HG02840 (cell line): Measurements from ENCODE around the gene NHS.

ENCODE experiments used
- ATAC-seq: cut with Tn5 transposase; IDR thresholded peaks from one replicate; pipeline ENCODE4 v1.9.1; 2021; ENCODE audit warnings: mild to moderate bottlenecking, moderate library complexity, moderate number of reproducible peaks; ENCODE audit not compliant: unreplicated experiment, low FRiP score

The NHS gene

DNA sequence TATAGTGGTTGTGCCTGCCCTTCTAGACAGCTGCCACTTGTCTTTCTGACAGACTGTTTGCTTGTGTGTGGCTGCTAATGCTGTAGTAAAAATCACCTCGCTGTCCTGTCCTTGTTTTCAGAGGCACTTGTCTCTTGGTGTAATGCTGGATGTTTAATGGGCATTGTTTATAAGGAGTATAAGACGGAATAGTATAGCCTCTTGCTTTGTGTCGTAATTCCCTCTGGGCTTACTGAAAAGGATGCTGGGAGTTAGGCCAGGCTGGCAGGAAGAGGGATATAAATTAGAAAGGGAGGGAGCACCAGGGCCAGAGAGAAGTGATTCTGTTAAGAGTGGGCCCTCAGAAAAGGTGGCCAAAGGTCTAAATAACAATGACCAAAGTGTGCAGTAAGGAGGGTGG is 29.0 kb downstream of the NHS start:
- no peak for ATAC-seq

DNA sequence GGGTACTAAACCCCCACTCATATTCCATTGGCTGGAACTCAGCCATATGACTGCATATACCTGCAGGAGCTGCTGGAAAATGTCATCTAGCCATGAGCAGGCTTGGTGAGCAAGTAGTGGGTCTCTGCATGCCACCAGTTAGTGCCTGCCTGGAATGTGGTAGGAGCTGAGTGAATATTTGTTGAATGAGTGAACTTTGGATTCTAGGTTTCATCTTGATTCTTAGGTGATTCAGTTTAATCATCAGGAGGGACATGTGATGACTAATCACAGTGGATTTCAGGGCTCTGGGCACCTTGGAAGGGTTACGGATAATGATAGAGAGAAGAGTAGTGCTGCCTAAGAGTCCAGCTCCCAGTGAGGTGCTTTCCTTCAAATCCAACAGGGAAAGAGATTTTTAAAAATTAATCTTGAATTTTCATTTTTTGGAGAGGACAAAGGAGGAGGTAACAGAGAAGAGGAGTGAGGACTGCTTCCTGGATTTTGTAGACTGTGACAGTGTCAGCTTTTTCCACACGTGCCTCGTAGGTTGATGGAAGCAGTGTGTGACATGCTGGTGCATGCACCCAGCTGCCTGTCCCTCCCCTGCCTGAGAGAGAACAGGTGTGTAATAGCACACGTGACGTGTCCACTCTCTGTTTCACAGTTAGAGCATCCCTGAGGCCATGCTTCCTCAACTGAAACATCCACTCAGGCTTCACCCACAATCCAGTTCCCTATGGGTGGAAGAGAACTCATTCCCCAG is 30.4 kb downstream of the NHS start:
- no peak for ATAC-seq

DNA sequence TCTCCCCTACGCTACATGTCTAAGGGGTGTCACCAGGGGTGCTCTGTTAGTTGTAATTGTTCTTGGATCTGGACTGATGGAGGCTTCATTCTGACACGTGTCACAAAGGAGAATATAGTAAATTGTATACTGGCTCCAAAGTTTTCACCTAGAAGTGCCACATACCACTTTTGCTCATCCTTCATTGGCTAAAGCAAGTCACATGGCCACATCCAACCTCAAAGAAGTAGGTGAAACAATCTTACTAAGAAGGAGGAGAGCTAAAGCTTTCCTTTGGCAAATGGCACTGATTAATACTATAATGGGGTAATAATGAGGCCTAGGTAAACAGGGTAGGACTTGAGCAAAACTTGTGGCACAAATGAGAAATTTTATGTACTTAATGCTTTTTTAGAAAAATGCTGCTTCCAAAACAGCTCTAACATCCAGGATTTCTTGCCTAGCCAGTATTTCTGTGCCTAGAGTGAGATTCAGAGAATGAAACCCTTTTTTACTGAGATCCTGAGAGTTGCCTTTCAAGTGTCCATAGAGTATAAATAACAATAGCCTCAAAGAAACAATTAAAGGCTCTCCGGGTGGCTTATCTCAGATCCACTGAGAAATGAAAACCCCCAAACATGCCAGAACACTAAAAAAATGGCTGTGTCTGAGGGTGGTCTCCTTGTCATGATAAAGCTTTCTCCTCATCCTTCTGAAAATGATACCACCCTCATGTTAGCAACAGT is 34.7 kb downstream of the NHS start:
- ATAC-seq, result no peak

DNA sequence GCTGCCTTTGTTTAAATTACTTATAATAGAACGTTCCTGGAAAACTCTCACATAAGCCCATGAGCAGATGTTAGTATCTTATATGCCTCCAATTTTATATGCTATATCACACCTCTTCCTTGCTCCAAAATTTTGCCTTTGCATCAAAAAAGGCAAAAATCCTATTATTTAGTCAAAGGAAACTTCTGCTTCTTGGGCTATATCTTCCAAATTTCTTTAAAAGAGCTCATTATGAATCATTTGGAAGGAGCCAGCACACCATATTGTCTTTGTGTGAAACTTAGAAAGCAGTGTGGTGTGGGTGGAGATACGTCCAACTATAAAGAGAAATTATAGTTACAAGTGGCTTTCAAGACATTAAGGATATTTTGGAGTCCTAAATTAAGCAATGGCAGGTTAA is 35.7 kb downstream of the NHS start:
- no peak for ATAC-seq

DNA sequence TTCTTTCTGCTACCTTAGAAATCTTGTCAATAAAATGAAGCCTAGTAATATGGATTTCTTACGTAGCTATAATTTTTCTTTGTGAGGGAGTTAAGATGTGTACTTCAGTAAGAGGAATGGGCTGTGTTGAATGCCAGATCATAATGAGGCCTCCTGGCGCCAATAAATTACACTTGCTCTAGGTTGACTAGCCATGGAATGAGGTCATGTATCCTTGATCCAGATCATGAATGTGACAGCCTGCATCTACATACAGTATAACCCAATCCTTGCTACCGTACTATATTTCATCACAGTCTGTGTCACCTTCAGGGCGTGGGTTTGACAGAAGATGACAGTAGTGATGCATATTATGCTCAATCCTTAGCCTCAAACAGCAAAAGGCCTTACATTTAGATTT is 36.2 kb downstream of the NHS start:
- no peak for ATAC-seq

DNA sequence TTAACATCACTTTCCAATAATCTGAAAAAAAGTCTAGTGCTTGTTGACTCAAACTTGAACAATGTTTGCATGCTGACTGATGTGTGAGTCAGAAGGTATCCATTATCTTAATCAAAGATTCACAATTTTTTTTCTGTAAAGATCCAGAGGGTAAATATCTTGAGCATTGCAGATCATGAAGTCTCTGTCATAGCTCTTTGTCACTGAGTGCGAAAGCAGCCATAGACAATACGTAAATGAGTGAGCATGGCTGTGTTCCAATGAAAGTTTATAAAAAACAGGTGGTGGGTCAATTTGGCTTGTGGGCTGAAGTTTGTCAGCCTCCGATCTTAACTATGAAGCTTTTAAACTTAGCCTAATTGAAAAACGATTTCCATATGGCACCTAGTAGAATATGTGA is 37.7 kb downstream of the NHS start:
- ATAC-seq, result no peak

DNA sequence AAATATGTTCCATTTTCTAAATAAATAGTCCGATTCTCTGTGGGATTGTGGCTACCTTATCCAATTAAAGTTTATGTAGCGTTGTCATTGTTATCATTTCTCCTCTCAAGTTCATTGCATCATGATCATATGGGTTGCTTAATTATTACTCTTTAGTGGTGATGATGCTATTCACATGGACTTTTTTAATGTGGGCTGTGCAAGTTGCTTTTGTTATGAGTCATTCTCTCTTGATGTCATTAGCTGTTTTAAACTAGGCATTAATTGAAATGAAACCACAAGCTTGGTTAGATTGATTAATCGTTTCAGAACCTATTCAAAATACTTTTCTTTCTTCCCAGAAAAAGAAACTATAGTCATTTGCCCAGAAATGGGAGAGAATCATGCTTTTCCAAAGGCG is 38.2 kb downstream of the NHS start:
- ATAC-seq, result no peak

DNA sequence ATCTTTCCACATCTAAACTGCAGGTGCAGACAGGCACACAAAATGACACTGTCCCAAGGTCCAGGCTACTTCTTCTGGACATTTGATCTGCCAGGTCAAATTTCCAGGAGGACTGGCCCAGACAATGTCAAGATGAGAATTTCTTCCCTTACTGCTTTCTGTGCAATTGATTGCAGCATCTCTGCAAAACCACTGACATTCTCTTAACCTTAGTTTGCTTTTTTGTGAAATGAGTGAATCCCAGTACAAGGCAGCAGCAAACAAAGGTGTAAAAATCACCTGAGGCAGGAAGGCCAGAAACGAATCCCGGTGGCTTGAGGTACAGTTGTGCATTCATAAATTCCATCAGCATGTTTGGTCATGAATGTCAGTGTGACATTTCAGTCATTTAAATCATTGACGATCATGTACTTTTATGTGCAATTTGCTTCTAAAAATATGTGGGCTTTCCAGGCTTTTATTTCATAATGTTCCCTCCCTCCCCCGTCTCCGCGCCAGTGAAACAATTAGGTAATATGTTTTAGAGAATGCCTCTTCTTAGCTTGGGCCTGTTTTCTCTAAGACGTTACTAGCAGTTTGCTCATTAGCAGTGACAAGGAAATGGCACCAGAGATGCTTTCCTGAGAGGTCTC is 39.1 kb downstream of the NHS start:
- no peak for ATAC-seq

DNA sequence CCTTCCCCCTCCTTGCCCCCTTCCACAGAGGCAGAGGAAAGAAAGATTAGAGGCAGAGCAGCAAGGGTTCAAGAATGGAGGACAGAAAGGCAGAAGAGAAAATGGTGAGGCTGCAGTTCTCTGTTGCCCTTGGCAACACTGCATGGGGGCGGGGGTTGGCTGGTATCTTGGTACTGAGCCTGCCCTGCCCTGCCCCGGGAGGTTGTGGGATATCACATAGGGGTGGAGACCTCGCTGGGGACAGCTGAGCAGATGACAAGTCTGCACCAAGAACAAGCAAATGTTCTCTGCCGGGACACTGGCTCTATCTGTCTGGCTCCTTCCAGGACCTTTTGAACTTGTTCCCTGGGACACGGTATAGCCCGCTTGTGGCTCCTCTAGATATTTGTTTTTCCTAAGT is 39.8 kb downstream of the NHS start:
- no peak for ATAC-seq

DNA sequence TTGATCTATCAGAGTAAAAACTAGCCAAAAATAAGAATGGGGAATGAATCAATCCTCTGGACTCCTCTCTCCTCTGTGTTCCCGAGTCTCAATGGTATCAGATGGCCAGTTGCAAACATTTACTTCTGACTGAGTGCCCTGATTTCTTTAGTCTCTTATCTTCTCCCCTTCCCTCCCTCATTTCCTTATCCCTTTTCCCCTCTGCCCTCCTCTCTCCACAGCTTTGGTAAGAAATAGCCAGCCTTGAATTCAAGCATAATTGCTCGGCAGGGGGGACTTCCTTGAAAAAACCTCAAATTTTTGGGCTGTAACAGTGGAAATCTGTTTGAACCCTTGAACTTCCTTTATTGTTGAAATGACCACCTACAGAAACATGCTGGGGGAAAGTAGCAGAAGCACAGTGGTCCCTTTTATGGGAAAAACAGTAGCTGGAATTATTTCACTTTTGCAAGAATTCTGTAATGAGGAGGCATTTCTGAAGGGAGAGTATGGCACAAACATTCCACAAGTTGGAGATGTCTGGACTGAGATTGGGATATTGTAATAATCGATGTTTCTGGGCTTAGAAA is 40.3 kb downstream of the NHS start:
- no peak for ATAC-seq

DNA sequence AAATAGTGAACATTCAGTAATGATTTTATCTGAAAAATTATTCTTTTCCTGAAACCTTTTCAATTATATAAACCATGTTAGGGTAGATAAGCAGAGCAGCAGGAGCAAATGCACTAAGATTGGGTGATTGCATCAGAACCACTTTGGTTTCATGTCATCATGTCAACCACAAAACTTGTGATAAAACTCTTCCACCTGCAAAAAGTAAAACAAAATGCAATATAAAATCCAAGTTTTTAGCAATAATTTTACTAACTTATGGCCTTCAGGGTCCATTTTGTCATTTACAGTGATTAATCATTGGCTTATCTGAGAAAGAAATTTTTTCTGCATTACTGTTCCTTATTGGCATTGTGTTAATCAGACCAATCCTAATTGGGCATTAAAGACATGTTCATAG is 42.4 kb downstream of the NHS start:
- ATAC-seq, result no peak

DNA sequence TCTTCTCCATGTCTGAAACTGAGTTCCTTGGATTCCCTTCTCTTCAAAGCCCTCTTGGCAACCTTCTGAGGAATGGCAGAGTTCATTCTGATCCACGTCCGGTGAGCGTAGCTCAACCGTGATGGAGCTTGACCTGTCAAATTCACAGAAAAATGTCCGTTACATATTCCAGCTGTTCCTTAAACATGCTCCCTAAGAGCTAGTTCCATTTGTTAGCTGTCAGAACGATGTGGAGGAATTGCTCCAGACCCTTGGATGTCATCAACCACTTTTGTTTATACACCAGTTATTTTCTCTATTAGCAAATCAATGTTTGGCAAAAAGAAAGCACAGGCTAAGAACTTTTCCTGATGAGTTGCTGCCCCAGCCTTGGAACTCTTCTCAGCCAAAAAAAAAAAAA is 50.1 kb downstream of the NHS start:
- ATAC-seq, result no peak

DNA sequence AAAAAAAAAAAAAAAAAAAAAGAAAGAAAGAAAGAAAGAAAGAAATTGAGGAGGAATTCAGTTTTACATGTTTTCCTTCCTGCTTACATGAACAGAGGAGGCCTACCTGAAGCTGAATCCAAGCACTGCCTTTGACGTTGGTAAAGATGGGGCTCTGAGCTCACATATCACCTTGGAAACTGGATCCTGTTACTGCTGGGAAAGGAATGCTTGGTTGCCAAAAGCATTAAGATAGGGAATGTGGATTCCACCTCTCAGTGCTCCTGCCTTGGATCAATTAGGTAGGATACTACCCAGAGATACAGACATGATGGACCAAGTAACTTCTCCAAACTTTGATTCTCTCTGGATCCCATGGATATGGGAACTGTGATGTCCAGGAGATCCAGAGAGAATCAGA is 50.6 kb downstream of the NHS start:
- ATAC-seq, result no peak

DNA sequence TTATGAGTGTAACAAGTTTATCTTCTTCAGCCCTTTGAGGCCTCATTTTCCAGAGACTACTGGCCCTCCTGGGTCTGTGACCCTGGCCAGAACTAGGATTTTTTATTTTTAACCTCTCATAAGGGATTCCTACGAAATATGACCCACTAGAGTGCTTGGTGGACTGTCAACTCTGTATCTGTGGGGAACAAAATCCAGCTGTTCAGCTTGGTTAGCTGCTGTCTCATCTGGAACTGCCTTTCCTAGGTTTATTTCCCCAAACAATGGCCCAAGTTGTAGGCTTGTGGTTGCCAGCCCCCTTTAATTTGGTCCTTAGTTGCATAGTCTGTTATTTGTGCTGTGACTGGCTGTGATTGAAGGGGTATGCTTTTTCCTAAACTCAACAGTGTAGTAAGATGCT is 56.2 kb downstream of the NHS start:
- no peak for ATAC-seq

DNA sequence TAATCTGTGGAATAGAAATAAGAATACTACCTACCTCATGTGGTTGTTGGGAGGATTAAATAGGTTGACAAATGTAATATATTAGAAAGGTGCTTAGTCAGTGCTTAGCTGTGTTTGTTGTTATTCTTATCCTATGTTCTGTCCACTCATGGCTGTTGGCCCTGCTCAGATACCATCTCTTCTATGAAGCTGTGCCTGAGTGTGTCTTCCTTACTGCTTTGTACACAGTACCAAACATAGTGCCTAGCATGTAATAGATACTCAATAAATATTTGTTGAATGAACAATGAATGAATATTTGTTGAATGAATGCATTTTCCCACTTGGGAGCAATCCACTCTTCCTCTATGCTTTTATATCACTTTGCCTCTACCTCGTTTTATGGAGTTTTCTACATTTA is 57.2 kb downstream of the NHS start:
- no peak for ATAC-seq

DNA sequence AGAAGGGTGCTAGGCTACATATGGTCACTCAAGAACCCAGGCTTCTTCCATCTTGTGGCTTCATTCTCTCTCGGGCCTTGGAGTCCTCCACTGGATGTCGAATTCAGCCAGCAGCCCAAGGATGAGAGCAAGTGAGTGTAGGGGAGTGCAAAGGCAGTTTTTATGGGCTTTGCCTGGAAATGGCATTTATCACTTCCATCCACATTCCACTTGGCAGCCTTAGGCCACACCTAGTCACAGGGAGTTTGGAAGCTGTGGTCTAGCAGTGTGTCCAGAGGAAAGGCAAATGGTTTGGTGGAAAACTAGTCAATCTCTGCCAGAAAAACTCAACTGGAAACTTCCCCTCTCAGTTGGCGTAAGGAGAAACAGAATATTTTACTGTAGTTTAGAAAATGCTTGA is 59.0 kb downstream of the NHS start:
- ATAC-seq, result no peak

DNA sequence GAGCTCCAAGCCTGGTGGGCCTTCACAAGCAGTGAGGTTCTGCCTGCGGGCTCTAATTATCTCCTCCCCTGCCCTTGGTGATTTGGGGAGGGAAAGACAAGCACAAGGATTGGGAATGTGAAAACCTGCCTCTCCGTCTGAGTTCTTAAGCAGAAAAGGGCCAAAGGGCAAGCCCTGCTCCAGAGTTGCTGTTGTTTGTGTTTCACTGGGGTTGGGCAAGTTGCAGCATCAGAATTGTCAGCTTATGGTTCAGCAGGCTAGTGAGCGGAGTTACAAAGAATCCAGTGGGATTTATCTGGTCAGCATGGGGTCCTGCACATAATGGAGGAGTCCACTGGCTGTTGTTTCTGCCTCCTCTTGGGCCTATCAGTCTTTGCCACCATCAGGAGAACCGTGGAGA is 60.5 kb downstream of the NHS start:
- ATAC-seq, result no peak

DNA sequence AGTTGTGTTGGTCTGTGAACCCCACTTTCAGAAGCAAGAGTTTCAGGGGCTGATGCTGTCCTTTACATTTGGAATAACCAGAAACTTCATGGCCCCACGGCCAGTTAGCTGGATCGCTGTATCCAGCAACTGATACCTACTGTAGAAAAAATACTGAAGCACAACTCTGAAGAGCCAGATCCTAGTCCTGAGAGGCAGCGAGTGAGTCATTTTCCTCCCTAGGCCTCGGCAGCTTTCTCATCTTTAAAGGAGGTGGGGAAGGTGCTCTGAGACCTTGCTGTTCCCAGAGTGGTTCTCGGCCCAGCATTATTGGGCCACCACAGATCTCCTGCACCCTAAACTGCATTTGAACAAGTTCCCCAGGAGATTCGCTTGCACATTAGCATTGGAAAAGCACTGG is 63.2 kb downstream of the NHS start:
- ATAC-seq, result no peak

DNA sequence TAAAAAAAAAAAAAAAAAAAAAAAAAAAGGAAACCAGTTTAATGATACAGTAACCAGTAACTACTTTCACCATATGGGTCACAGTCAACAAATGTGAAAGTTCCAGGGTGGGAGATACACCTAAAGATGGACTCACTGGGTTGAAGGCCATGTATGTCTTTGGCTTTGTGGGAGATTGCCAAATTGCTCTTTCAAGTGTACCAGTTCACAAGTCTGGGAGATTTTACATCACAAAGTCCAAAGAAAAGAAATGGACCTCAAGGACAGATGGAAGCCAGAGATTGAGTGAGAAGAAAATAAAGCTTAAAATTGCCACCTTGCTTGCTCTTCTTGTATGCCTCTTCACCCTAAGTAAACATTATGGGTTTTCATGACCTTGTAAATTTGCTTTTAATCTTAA is 65.3 kb downstream of the NHS start:
- ATAC-seq, result no peak

DNA sequence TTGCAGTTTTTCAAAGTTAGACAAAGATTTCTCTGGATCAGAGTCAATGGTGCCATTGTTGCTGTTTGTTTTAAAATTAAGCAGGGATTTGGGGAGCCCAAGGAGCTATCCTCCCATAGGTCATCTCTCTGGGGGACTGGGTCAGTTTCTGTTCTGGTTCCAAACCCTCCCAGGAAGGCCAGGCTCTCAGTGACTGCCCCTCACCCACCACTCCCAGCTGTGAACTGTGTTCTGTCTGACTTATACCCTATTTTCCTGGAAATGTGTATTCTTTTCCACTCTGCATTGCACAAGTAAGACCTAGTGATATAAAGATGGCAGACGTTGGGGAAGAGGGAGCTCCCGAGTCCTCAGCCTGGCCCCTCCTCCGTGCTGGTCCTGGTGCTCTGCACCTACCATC is 65.8 kb downstream of the NHS start:
- ATAC-seq, result no peak

DNA sequence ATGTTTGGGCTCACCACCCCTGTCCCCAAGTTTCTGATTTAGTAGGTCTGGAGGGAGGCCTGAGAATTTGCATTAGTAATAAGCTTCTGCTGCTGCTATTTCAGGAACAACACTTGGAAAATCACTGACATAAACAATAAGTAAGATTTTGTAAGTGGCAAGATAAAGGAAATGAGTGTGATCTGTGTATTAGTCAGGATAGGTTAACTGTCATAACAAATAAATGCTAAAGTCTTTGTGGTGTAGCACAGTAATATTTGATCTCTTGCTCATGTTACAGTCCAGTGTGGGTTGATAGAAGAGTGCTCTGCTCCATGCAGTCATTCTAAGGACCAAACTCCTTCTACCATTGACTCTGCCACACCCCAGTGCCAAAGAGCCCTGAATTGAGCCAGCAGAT is 67.0 kb downstream of the NHS start:
- ATAC-seq, result no peak

DNA sequence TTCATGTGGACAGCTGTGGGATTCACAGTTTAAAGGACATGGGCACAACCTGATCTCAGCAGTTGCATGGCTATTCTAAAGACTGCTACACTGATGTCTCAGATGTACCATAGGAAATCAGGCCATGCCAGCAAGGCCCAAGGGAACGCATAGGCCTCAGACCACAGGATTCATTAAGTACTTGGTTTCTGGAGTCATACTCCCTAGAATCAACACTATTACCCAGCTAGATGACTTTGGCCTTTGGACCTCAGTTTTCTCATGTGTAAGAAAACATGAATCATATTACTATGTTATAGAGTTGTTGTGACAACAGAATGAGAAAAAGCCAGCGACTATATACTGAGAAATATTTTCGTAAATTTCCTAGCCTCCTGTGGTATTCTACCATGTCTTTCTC is 67.9 kb downstream of the NHS start:
- ATAC-seq, result no peak
